ENCODE measurements around the gene TNFRSF14.

DNA sequence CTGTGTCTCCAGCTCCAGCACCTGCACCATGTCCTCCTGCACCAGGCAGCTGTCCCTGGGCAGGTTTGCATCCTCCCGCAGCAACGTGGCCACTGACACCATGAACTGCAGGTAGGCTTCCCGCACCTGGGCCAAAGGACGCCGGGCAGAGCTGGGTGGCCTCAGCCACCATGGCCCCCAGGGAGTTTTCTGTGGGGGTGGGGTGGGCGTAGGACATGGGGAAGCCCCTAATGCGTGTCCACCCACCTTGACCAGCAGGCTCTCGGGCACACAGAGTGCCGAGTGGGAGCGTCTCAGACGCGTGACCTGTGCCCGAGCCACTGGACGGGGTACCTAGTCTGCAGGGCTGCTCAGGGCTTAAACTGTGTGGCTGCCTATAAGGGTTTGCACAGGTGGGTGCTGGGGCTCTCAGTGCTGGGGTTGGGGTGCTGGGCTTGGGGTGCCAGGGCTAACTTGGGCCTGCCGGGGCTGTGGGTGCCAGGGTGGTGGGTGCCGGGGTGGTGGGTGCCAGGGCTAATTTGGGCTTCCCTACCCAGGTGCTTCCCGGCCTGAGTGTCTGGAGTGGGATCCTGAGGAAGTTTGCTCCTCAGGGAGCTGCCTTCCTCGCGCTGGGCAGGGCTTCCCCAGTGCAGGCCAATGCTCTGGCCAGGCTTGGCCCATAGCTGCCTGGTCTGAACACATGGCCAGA lies 48.1 kb downstream of the TNFRSF14 start:
- TF ChIP-seq GATA3 (IDR thresholded peaks at IDR 0.05; ENCODE audit: low read depth, low read length) (no peak), GATA2 (IDR thresholded peaks at IDR 0.05; ENCODE audit: low read depth, low read length) (no peak)
